ENCODE measurements around the gene ITGAE. TPM values are rescaled to one million over a fixed set of nuclear protein-coding genes. Genes with fewer than 3 reads are reported as not detected.
A peak's percentile ranks its signal among the peaks of the same experiment; 100 is the strongest.

The ITGAE gene
- total and polyA plus RNA-seq, 10 of the 15 experiments (the other 5 are each of a cell fraction or from before 2014, with no cell fraction given), result 13.1 to 161 (median 34.8) TPM

DNA sequence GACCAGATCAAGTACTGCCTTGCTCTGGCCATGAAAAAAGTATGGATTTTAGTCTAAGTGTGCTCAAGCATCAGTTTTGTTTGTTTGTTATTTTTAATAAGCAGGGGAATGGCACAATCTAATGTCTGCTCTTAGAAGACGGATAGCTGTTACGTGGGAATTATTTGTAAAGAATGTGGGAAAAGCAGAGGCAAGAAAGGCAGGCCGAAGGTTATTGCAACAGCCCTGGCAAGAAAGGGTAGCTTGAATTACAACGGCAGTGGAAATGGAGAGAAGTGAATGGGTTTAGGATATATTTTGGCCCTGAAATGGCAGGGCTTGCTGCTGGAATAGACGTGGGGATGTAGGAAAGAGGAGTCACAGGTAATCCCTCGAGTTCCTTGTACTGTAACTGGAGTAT, 78.3 kb downstream of the ITGAE start:
- DNase-seq (ENCODE audit: low read depth, low spot score) (no peak), FAIRE-seq (no peak), ATAC-seq (no peak)
- H4K20me1 ChIP-seq (ENCODE audit: control insufficient read depth, insufficient read depth), result no peaks in the 10 kb centered on the region
- in situ Hi-C loops (cut with MboI), result loop anchor here (25.0 kb wide), 1 partner anchor 1490 kb away; no protein-coding TSS in a partner anchor
- no TSS peak for BruUV-seq (replicated peaks)
- TF ChIP-seq, protein P1, sequence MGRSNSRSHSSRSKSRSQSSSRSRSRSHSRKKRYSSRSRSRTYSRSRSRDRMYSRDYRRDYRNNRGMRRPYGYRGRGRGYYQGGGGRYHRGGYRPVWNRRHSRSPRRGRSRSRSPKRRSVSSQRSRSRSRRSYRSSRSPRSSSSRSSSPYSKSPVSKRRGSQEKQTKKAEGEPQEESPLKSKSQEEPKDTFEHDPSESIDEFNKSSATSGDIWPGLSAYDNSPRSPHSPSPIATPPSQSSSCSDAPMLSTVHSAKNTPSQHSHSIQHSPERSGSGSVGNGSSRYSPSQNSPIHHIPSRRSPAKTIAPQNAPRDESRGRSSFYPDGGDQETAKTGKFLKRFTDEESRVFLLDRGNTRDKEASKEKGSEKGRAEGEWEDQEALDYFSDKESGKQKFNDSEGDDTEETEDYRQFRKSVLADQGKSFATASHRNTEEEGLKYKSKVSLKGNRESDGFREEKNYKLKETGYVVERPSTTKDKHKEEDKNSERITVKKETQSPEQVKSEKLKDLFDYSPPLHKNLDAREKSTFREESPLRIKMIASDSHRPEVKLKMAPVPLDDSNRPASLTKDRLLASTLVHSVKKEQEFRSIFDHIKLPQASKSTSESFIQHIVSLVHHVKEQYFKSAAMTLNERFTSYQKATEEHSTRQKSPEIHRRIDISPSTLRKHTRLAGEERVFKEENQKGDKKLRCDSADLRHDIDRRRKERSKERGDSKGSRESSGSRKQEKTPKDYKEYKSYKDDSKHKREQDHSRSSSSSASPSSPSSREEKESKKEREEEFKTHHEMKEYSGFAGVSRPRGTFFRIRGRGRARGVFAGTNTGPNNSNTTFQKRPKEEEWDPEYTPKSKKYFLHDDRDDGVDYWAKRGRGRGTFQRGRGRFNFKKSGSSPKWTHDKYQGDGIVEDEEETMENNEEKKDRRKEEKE (IDR thresholded peaks at IDR 0.05), result no peak
- TF ChIP-seq POLR2AphosphoS2 (IDR thresholded peaks at IDR 0.05; ENCODE audit: low read depth, low read length), result no peak
- no peak for TF ChIP-seq SRF (IDR thresholded peaks at IDR 0.05; ENCODE audit: low read depth in 2 of 2, low read length in 2 of 2)
- no peak for TF ChIP-seq ZNF24 (IDR thresholded peaks at IDR 0.05)
- TF ChIP-seq HCFC1 (IDR thresholded peaks at IDR 0.05; ENCODE audit: low read length), result no peak
- no peak for TF ChIP-seq TARDBP (IDR thresholded peaks at IDR 0.05; ENCODE audit: borderline replicate concordance)
- TF ChIP-seq CREB1 (IDR thresholded peaks at IDR 0.05; ENCODE audit: low read depth), result no peak
- TF ChIP-seq POLR2AphosphoS5 (IDR thresholded peaks at IDR 0.05; ENCODE audit: low read length), result no peak
- no peak for TF ChIP-seq BMI1 (IDR thresholded peaks at IDR 0.05; ENCODE audit: borderline replicate concordance)
- no peak for TF ChIP-seq WRNIP1 (IDR thresholded peaks at IDR 0.05; ENCODE audit: borderline replicate concordance, low read depth, low read length)
- TF ChIP-seq SIN3A (IDR thresholded peaks at IDR 0.05; ENCODE audit: low read depth, low read length), result no peak
- no peak for TF ChIP-seq PML (IDR thresholded peaks at IDR 0.05; ENCODE audit: low read length)
- no peak for TF ChIP-seq SREBF1 (IDR thresholded peaks at IDR 0.05; ENCODE audit: low read length)
- TF ChIP-seq NRF1 (conservative IDR thresholded peaks at IDR 0.05; ENCODE audit: low read depth, low read length), result no peak
- TF ChIP-seq ZNF207 (IDR thresholded peaks at IDR 0.05; ENCODE audit: borderline replicate concordance), result no peak
- no peak for TF ChIP-seq SMAD5 (IDR thresholded peaks at IDR 0.05; ENCODE audit: low read depth)
- no peak for TF ChIP-seq HDGF (IDR thresholded peaks at IDR 0.05)
- no peak for TF ChIP-seq MTA3 (IDR thresholded peaks at IDR 0.05; ENCODE audit: borderline replicate concordance, low read length)
- peak overlapping the region; percentile 87 for H3K27ac ChIP-seq (ENCODE audit: control insufficient read depth, insufficient read depth)
- H3K9ac ChIP-seq (ENCODE audit: control insufficient read depth, insufficient read depth, low read length), result peak overlapping the region; percentile 93
- SMC1A ChIA-PET (ENCODE audit: uncharacterized antibody, unreplicated experiment), result interaction anchor here (0.9 to 3.0 kb wide), 10 partner anchors 10 to 166 kb away, joined by 3 to 33 read pairs (median 4); partner anchors contain the start of genes NCBP3 and P2RX5
- no peaks in the 10 kb centered on the region for H3K27me3 ChIP-seq (replicated peaks in 1 of 2; ENCODE audit: control insufficient read depth in 2 of 2, insufficient read depth in 2 of 2, low read length in 1 of 2)
- H3K36me3 ChIP-seq (ENCODE audit: control insufficient read depth in 2 of 2, insufficient read depth in 2 of 2, low read length in 1 of 2), result peaks cover 1 to 6% of the 10 kb centered on the region in 2 experiments; a peak in 2 of 4 replicates
- H3K4me1 ChIP-seq (ENCODE audit: control insufficient read depth, insufficient read depth, low read length), result peaks cover 17% of the 10 kb centered on the region
- POLR2A ChIA-PET, result interaction anchor here (0.6 to 1.3 kb wide), 5 partner anchors 12 to 1432 kb away, joined by 3 to 4 read pairs (median 4); no protein-coding TSS in a partner anchor
- H3K4me2 ChIP-seq (ENCODE audit: control insufficient read depth, insufficient read depth), result peak overlapping the region; percentile 99
- peak overlapping the region; percentile 28 for H2AFZ ChIP-seq (ENCODE audit: control insufficient read depth, low read depth, low read length)
- CTCF ChIA-PET, result interaction anchor here (0.6 to 3.0 kb wide), 10 partner anchors 10 to 666 kb away, joined by 3 to 13 read pairs (median 5); no protein-coding TSS in a partner anchor
- RAD21 ChIA-PET (ENCODE audit: unreplicated experiment), result interaction anchor here (1.0 to 2.5 kb wide), 6 partner anchors 10 to 105 kb away, joined by 3 to 14 read pairs (median 5); no protein-coding TSS in a partner anchor
- 48% methylated on average over 6 of the region's 6 CpGs for WGBS (ENCODE audit: insufficient coverage, insufficient replicate concordance, low lambda C conversion rate, missing lambda C conversion rate)
- H3K9me3 ChIP-seq (replicated peaks; ENCODE audit: control insufficient read depth, insufficient read depth, low read length), result no peaks in the 10 kb centered on the region
- H3K79me2 ChIP-seq (ENCODE audit: control insufficient read depth, insufficient read depth, low read length), result peaks cover 48% of the 10 kb centered on the region
- intact Hi-C loops (cut with micrococcal nuclease; ENCODE audit: unreplicated experiment), result no loop called here
- peak overlapping the region; percentile 70 for H3K4me3 ChIP-seq

Data from GM12878 (cell line).